Dermis blood vessel endothelial cell (primary cell): ENCODE data around the gene SLC35G1. TPM values are rescaled to one million over a fixed set of nuclear protein-coding genes. Genes with fewer than 3 reads are reported as not detected.

ENCODE experiments used
- DNase-seq: peaks from one replicate; pipeline ENCODE4 v3.0.0; 2010
- total RNA-seq: library from RNA; depleted of rRNA; stranded (reverse); fragments of >200 nt; gene quantifications from 2 replicates; pipeline ENCODE4 v1.2.3, GENCODE V29; 2014

SLC35G1 gene
- total RNA-seq, result 4.6 and 5.3 TPM in 2 replicates

DNA sequence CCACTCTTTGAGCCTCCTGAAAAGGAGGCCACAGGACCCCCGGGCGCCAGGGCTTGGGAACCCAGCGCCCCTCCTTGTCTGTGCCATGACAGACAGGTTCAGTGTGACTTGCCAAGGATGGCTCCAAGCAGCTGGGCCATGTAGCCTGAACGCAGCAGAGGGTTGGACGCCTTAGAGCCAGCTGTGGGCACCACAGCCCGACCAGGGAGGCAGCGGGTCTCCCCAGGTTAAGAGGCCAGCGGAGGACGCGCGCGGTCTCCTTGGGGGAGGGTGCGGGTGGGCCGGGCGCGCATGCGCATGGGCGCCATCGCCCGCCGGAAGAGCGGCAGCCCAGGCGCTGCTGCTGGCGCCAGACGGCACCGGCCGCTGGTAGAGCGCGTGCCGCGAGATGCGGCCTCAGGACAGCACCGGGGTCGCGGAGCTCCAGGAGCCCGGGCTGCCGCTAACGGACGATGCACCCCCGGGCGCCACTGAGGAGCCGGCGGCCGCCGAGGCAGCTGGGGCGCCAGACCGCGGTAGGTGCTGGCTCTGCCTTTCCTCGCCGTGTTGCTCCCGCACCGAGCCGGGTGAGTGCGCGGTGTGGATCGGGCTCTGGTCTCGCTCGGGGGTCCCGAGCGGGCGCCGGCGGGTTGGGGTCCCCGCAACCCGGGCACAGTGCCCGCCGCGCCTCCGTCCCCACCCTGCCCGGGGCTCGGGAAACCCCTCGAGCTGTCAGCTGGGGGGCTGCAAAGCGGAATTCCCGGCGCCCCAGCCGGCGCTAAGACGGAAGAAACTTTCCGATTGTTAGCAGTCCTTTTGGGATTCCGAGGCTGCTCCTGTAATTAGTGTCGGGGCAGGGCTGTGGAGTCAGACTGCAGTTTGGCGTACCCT is at the start of gene SLC35G1:
Gene SLC35G1 (plus strand): TSS at position 333 of the 870 bp plus-strand sequence. CDS start 56 bp downstream, at position 389.
- peak; percentile 78 for DNase-seq

DNA sequence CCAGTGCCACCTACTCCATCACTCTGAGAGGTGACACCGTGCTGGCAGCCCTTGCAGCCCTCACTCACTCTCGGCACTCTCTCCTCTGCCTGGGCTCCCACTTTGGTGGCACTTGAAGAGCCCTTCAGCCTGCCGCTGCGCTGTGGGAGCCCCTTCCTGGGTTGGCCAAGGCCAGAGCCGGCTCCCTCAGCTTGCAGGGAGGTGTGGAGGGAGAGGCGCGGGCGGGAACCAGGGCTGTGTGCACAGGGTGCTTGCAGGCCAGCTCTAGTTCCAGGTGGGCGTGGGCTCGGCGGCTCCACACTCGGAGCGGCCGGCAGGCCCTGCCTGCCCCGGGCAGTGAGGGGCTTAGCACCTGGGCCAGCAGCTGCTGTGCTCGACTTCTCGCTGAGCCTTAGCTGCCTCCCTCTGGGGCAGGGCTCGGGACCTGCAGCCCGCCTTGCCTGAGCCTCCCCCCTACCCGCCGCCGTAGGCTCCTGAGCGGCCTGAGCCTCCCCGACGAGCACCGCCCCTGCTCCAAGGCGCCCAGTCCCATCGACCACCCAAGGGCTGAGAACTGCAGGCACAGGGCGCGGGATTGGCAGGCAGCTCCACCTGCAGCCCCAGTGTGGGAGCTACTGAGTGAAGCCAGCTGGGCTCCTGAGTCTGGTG is 48.7 kb upstream of the SLC35G1 start:
- no peak for DNase-seq

DNA sequence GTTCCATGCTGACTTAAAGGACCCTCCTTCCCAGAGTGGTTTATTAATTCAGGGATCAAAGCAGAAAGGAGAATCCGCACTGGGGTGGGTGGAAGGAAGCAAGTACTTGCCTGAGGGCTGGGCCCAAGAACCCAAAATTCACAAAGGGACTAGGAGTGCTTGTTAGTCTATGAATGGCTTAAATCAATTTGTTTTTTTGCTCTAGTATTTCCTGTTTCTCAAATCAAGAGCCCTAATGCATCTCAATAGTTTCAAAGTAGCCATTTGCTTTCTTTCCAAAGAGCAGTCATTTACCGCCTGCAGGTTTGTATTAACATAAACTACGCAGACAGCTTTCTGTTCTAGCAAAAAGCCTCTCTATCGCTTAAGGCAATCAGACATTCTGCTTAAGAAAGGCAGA is 44.2 kb upstream of the SLC35G1 start:
- no peak for DNase-seq

DNA sequence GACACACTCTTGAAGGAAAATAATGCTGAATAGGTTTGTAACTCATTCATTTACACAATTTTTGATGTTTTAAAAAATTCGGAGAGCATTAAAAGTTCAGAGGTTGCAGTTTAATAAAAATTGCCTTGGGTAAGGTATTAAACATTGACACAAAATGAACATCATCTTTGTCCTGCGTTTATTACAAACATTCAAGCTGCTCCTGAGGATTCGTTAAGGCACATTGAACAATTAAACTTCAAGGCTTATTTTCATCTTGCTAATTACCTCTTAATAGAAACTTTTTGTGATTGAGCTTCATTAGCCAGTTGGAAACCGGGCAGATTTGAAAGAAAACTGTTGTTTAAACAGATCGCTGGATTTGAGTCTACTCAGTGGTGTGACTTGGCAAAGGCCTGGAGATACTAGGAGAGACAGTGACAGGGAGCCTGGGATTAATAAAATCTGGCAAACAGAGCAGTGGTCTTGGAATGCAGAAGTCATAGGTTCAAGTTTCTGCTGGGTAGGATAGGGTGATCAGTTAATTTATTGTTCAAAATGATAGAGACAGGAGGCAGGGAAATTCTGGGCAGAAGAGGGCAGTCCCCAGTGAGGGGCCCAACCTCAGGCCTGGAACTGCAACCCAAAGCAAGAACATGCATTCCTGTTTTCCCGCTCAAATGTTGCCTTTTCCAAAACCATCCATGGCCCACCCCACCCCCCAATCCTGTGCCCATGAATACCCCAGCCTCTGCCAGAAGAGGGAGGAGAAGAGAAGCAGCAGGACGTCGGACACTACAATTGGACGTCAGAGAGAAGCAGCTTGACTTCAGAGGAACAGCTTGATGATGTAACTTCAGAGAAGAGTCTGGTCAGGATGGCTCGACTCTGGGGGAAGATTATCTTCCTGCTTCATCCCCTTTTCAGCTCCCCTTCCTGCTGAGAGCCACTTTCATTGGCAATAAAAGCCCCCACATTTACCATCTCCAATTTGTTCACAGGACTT is 43.5 kb upstream of the SLC35G1 start:
- DNase-seq, result no peak

DNA sequence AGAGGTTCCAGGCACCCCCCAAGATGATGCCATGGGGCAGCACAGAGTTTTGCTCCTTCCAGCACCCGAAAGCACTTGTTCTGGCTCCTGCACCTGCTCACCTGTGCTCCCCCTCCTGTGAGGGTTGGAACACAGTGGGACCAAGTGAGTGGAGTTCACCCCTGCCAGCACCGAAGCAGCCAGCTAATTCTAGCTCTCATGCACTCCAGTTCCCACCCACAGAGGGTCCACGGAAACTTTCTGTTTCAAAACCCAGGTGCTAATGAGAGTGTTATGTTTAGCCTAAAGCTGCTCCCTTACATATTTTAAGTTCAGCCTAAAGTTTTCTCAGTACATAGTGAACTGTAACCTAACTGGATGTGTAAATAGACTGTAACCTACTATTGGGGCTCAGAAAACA is 42.6 kb upstream of the SLC35G1 start:
- DNase-seq, result no peak

DNA sequence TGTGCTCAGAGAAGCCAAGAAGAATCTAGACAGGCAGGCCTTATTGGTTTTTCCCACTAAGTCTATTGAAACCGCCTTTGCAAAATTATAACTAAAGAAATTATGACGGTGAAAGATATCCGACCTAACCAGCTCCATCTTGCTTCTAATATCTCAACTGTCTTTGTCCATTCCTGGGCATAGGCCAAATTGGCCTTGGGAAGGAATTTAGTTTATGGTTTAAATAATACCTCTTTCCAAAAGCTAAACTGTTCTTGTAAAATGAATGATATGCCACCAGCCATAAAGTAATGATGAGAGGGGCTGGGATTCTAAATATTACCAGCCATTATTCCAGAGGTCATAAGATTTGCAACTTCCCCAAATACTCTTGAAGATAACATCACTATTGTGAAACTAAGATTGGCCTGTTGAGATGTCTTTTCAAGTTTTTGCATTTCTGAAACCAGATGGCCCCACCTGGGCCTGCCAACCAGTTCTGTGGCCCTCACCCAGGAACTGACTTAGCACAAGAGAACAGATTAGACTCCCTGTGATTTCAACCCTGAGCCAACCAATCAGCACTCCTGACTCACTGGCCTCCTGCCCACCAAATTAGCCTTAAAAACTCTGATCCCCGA is 41.2 kb upstream of the SLC35G1 start:
- DNase-seq, result no peak

DNA sequence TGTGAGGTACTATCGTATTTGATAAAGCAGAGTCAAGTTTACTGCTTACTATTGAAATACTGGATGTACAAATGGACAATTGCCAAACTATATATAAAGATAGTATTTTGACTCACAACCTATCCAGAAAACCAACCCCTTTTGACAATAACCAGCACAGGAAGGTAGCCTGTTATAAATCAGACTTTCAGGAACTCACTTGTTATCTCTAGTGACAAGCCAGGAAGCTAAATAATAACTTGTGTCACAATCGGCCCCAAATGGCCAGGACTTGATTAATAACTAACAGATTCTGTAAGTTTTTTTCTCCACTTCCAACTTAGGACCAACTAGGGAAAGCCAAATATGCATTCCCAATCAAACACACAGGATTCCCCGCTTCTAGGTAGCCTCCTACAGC is 38.8 kb upstream of the SLC35G1 start:
- peak; percentile 21 for DNase-seq

DNA sequence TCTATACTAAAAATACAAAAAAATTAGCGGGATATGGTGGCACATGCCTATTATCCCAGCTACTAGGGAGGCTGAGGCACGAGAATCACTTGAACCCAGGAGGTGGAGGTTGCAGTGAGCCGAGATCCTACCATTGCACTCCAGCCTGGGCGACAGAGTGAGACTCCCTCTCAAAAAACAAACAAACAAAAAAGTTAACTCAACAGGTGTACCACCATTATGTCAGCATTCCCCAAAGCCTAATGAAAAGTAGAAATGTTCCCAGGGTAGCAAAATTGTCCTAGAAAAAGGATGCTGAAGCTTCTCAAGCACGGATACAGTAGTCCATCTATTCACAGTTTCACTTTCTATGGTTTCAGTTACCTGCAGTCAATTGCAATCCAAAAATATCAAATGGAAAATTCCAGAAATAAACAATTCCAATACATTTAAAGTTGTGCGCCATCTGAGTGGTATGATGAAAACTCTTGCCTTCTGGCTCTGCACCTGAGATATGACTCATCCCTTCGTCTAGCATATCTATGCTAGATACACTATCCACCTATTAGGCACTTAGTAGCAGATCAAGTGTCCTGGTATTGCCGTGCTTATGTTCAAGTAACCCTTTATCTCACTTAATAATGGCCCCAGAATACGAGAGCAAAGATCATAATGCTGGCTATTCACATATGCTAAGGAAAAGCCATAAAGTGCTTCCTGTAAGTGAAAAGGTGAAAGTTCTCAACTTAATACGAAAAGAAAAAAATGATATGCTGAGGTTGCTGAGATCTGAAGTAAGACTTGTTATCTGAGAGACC is 37.2 kb upstream of the SLC35G1 start:
- no peak for DNase-seq

GRCh38 chr10:93859049-93859655 is 34.6 kb upstream of the SLC35G1 start:
- DNase-seq, result peak; percentile 41

DNA sequence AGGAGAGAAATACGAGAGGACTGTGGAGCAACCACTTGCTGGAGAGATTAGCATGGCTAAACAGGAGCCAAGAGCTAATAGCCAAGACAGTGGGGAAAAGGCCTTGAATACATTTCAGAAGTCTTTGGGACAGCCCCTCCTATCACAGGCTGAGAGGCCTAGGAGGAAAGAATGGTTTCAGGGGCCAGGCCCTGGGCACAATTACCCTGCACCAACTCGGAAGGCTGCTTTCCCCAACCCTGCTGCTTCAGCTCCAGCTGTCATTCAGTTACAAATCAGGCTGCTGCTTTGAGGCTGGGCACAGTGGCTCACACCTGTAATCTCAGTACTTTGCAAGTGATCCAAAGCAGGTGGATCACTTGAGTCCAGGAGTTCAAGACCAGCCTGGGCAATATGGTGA is 32.0 kb upstream of the SLC35G1 start:
- no peak for DNase-seq

DNA sequence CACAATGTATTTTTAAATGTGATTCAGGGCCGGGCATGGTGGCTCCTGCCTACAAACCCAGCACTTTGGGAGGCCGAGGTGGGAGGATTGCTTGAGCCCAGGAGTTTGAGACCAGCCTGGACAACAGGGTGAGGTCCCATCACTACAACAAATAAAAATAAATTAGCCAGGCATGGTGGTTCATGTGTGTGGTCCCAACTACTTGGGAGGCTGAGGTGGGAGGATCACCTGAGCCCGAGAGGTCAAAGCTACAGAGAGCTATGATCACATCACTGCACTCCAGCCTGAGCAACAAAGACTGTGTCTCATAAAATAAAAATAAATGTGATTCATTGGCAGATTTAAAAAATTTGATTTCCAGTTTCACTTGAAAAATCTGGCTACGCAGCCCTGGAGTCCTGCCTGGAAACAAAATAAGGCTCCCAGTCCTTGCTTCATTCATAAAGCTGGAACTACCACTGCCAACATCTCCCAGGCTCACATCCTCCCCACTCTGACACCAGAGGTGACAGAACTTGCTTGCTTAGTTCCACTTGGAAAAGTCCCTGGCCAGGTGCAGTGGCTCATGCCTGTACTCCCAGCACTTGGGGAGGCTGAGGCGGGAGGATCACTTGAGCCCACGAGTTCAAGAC is 27.9 kb upstream of the SLC35G1 start:
- DNase-seq, result no peak

DNA sequence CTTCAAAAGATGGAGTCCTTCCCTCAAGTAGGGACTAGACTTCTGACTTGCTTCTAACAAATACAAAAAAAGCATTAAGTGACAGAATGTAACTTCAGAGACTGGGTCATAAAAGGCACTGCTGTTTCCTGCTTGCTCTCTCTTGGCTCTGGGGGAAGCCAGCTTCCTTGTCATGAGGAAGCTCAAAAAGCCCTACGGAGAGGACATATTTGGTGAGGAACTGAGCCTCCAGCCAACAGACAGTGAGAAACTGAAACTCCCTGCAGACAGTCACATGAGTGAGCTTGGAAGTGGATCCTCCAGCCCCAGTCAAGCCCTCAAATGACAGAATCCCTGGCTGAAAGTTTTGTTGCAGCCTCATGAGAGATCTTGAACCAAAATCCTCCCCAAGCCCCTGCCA is 26.3 kb upstream of the SLC35G1 start:
- DNase-seq, result no peak

- DNase-seq, result no peak
Observed at GRCh38 chr10:93871671-93872204, 22.0 kb upstream of the SLC35G1 start.

GRCh38 chr10:93872375-93873158 is 21.2 kb upstream of the SLC35G1 start:
- no peak for DNase-seq

GRCh38 chr10:93873420-93874115 is 20.2 kb upstream of the SLC35G1 start:
- DNase-seq, result no peak

- no peak for DNase-seq
Observed at GRCh38 chr10:93874309-93875031, 19.3 kb upstream of the SLC35G1 start.

DNA sequence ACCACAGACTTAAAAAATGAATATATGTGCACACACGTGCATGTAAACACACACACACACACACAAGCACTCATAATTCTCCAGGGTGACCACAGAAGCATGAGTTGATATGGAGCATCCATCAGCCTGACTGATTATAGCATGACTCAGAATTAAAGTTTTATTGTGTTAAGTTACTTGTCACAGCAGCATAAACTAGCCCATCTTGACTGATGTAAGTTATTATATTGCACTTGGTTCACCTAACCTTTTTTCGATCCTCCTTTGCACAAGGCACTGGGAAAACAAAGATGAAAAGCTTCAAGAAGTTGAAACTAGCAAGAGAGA is 18.8 kb upstream of the SLC35G1 start:
- DNase-seq, result no peak

- no peak for DNase-seq
Observed at GRCh38 chr10:93876381-93876780, 17.4 kb upstream of the SLC35G1 start.
